HG03108 (cell line): ENCODE results near the gene TEX10.
A peak's percentile ranks its signal among the peaks of the same experiment; 100 is the strongest.
"Not testable (repeated sequence)": the region's sequence is repeated elsewhere in the genome, so short reads cannot be mapped to it uniquely, and the experiment has no call there.

Experiments used
- ATAC-seq: cut with Tn5 transposase; IDR thresholded peaks from one replicate; pipeline ENCODE4 v1.9.1; 2021; ENCODE audit warnings: moderate library complexity; ENCODE audit not compliant: unreplicated experiment

The TEX10 gene

GRCh38 chr9:100352727-100353505 is at the start of gene TEX10:
TEX10 (minus strand) TSS chr9:100352942; CDS start chr9:100349363, 3,579 bp downstream.
- peak; percentile 76 for ATAC-seq

GRCh38 chr9:100401042-100401441 is 48.3 kb upstream of the TEX10 start:
- no peak for ATAC-seq

- ATAC-seq, result no peak
These were observed 45.0 kb upstream of the TEX10 start for GRCh38 chr9:100397529-100398266.

GRCh38 chr9:100396769-100397168 is 44.0 kb upstream of the TEX10 start:
- ATAC-seq, result no peak

- no peak for ATAC-seq
These were observed 42.1 kb upstream of the TEX10 start for GRCh38 chr9:100394816-100395215.

GRCh38 chr9:100394032-100394695 is 41.4 kb upstream of the TEX10 start:
- ATAC-seq, result no peak

DNA sequence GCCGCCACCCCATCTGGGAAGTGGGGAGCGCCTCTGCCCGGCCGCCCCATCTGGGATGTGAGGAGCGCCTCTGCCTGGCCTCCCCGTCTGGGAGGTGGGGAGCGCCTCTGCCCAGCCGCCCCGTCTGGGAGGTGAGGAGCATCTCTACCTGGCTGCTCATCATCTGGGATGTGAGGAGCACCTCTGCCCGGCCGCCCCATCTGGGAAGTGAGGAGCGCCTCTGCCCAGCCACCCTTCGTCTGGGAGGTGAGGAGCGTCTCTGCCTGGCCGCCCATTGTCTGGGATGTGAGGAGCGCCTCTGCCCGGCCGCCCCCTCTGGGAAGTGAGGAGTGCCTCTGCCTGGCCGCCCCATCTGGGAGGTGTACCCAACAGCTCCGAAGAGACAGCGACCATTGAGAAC is 40.2 kb upstream of the TEX10 start:
- not testable (repeated sequence) for ATAC-seq

- no peak for ATAC-seq
These were observed 27.1 kb upstream of the TEX10 start for GRCh38 chr9:100379862-100380261.

DNA sequence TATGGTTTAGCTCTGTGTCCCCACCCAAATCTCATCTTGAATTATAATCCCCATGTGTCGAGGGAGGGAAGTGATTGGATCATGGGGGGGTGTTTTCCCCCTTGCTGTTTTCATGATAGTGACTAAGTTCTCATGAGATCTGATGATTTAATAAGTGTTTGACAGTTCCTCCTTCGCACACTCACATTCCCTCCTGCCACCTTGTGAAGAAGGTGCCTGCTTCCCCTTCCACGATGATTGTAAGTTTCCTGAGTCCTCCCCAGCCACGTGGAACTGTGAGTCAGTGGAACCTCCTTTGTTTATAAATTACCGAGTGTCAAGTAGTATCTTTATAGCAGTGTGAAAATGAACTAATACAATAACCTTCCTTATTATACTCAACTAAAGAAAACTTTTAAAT is 24.3 kb upstream of the TEX10 start:
- no peak for ATAC-seq

GRCh38 chr9:100375658-100376057 is 22.9 kb upstream of the TEX10 start:
- ATAC-seq, result no peak

DNA sequence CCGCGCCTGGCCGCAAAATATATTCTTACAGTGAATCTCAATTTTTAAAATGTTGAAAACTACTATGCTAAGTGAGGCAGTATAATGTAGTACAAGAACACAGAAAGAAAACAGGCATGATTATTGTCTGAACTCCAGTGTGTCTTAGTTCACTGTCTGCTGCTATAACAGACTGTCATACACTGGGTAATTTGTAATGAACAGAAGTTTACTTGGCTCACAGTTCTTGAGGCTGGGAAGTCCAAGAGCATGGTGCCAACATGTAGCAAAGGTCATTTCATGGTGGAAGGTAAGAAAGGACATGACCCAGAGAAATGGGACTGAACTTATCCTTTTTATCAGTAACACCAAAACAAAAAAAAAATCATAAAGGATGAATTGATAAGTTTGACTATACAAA is 19.9 kb upstream of the TEX10 start:
- ATAC-seq, result no peak

DNA sequence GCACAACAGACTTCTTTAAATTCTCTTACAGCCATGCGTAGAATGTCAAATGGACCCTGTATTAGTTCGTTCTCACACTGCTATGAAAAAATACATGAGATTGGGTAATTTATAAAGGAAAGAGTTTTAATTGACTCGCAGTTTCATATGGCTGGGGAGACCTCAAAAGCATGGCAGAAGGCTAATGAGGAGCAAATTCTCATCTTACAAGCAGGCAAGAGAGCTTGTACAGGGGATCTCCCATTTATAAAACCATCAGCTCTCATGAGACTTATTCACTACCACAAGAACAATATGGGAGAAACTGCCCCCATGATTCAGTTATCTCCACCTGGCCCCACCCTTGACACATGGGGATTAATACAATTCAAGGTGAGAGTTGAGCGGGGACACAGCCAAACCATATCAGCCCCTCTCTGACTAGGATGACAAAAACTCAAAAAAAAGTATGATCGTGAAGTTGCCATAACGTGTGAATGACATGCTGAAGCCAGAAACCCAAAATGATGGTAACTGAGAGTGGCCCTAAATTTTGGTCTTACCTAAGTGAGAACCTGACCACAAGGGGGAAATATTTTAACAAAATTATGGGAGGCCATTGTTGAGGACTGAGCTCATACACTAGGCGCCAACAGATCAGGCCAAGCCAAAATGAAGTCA is 17.5 kb upstream of the TEX10 start:
- no peak for ATAC-seq

DNA sequence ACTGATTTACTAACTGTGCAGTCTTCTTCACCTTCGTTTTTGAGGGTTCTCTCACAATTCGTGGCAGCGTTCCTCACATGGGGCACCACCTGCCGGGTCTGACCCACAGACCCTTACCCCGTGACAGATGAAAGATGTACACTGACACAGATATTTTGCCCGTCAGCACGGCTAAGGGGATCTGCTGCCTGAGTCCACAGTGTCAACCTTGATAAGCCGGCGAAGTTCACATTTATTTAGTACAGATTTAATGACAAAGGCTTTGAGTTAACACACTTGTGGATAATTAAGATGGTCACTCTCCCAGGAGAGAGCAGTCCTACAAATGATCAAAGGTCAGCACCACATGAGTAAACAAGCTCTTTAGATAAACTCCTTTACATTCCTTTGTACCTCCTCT is 15.9 kb upstream of the TEX10 start:
- ATAC-seq, result no peak

- no peak for ATAC-seq
These were observed 13.4 kb upstream of the TEX10 start for GRCh38 chr9:100366121-100366520.

DNA sequence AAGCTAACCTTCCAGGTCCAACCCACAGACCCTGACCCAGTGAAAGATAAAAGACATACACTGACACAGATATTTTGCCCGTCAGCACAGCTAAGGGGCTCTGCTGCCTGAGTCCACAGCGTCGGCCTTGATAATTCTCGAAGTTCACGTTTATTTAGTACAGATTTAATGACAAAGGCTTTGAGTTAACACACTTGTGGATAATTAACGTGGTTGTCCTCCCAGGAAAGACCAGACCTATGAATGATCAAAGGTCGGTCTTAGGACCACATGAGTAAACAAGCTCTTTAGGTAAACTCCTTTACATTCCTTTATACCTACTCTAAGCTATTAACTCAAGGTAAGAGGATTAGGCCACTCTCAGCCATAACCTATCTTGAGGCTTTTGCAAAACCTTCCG is 11.3 kb upstream of the TEX10 start:
- ATAC-seq, result no peak

DNA sequence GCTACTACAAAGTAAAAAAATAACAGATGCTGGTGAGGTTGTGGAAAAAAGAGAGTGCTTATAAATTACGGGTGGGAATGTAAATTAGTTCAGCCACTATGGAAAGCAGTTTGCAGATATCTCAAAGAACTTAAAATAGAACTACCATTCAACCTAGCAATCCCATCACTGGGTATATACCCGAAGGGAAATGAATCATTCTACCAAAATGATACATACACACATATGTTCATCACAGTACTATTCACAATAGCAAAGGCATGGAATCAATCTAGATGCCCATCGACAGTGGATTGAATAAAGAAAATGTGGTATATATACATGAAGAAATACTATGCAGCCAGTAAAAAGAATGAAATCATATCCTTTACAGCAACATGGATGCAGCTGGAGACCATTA is 6.3 kb upstream of the TEX10 start:
- no peak for ATAC-seq

DNA sequence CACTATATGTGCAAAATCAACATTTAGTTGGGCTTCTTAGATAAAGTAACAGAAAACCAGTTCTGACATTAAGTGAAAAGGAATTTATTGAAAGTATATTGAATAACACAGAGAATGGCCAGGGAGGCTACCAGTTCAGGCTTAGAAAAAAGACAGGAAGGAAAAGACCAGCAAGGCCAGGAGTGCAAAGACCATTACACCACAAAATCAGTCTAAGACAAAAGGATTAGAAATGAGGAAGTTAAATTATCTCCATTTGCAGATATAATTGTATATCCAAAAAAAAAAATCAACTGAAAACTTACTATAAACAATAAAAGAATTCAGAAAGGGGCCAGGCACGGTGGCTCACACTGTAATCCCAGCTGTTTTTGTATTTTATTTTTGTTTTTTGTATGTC is 4.8 kb upstream of the TEX10 start:
- no peak for ATAC-seq

DNA sequence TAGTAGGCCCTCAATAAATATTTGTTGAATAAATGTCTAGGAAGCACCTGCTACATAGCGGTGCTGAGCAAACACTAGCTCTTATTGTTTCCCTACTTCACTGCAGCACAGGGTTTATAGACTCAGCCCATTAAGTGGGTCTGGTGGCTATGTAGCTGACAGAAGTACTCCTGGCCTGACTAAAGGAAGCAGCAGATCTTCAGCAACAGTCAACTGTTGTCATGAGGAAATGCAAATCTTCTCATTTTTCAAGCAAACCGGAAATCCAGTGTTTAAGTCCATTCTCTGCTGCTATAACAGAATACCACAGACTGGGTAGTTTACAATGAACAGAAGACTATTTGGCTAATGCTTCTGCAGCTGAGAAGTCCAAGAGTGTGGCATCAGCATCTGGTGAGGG is 2.8 kb upstream of the TEX10 start:
- no peak for ATAC-seq

DNA sequence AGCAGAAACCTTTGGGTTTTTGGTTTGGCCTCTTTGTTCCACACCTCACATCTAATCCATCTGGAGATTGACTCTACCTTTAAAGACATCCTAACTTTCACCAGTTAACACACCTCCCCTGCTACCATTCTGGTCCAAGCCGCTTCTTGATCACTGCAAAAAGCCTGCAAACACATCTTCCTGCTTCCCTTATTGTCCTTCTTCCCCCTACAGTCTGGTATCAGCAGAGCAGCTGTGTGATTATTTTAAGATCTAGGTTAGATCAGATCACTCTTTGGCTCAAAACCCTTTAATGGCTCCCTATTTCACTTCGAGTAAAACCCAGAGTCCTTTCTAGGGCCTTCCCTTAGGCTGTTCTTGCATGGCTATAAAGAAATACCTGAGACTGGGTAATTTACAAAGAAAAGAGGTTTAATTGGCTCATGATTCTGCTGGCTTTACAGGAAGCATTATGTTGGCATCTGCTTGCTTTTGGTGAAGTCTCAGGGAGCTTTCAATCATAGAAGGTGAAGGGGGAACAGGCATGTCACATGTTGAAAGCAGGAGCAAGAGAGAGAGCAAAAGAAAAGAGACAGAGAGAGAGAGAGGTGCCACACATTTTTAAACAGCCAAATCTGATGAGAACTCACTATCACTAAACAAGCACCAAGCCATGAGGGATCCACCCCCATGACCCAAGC is 1.5 kb upstream of the TEX10 start:
- no peak for ATAC-seq

GRCh38 chr9:100352201-100352726 is 478 bp downstream of the TEX10 start:
- peak; percentile 29 for ATAC-seq

GRCh38 chr9:100351508-100351907 is 1.2 kb downstream of the TEX10 start:
- no peak for ATAC-seq
